HepG2 (cell line): ENCODE results near the gene TWNK. TPM values are rescaled to one million over a fixed set of nuclear protein-coding genes. Genes with fewer than 3 reads are reported as not detected.
A peak's percentile ranks its signal among the peaks of the same experiment; 100 is the strongest.
"Not testable (repeated sequence)": the region's sequence is repeated elsewhere in the genome, so short reads cannot be mapped to it uniquely, and the experiment has no call there.

ENCODE experiments used
- ATAC-seq: fragments of 200-7000 bp; cut with Tn5 transposase; 3 replicates; pipeline ENCODE4 v1.9.1; 2020; ENCODE audit warnings: mild to moderate bottlenecking, moderate library complexity
- BruUV-seq: library from RNA; stranded (reverse); fragments of 400-500 nt; replicated peaks from 2 replicates; lab custom pipeline; 2021; lab: Mats Ljungman, UMichigan
- CTCF ChIA-PET: fragments of 300-600 bp; formaldehyde crosslinking; extraction: SDS; loops from one replicate; lab custom pipeline; 2021; ENCODE audit warnings: low total read pairs, inconsistent platforms, low intra/inter-chr PET ratio; lab: Yijun Ruan, JAX
- POLR2A ChIA-PET: fragments of 350-600 bp; sonication (Branson Sonifier 250); formaldehyde crosslinking; loops from one replicate; lab custom pipeline; 2020; ENCODE audit warnings: antibody characterized with exemption, inconsistent platforms; lab: Yijun Ruan, JAX
- DNase-seq: peaks from one replicate; pipeline ENCODE4 v3.0.0-alpha.2; 2015; ENCODE audit warnings: low spot score
- FAIRE-seq: peaks from 3 replicates; lab custom pipeline; 2011; peaks lifted over from hg19 to GRCh38; lab: Jason Lieb, UNC
- H2AFZ ChIP-seq: one replicate; pipeline ENCODE4 v1.6.1; 2011; ENCODE audit warnings: low read length, inconsistent platforms
- H3K27ac ChIP-seq: fragments of 300-600 bp; 3 replicates; pipeline ENCODE4 v1.8.0; 2011; ENCODE audit warnings: mixed run types, mild to moderate bottlenecking, mixed read lengths, low read length, inconsistent platforms; ENCODE audit not compliant: insufficient read depth; ENCODE audit errors: extremely low read length
- H3K27me3 ChIP-seq, 2 experiments: fragments of 200-600 bp in 1 of 2; 2 replicates in 1 of 2; 3 replicates in 1 of 2; pipeline versions ENCODE4 v1.6.0 to v1.8.0; 2011; ENCODE audit warnings: low read length in 2 of 2, mild to moderate bottlenecking in 2 of 2, moderate library complexity in 2 of 2, inconsistent platforms in 1 of 2; ENCODE audit not compliant: insufficient read depth in 2 of 2, control insufficient read depth in 1 of 2
- H3K36me3 ChIP-seq, 2 experiments: fragments of 200-600 bp in 1 of 2; replicated peaks in 1 of 2; 2 replicates in 1 of 2; 3 replicates in 1 of 2; pipeline versions ENCODE4 v1.5.1 to v1.8.0; 2011; ENCODE audit warnings: low read length in 2 of 2, inconsistent platforms in 1 of 2; ENCODE audit not compliant: insufficient read depth in 2 of 2, control insufficient read depth in 1 of 2
- H3K4me1 ChIP-seq: 2 replicates; pipeline ENCODE4 v1.5.1; 2012; ENCODE audit warnings: low read length, inconsistent platforms; ENCODE audit not compliant: insufficient read depth
- H3K4me2 ChIP-seq: 2 replicates; pipeline ENCODE4 v1.6.0; 2011; ENCODE audit warnings: low read depth, low read length, inconsistent platforms
- H3K4me3 ChIP-seq, 3 experiments: fragments of 200-600 bp in 1 of 3; sonication (generic), shearing (Covaris generic) in 1 of 3; replicated peaks in 1 of 3; 2 replicates each; pipeline ENCODE4 v1.5.1; 2011 to 2016; ENCODE audit warnings: low read length in 3 of 3, inconsistent platforms in 2 of 3, low read depth in 2 of 3, mild to moderate bottlenecking in 2 of 3, control low read depth in 1 of 3, mixed read lengths in 1 of 3; ENCODE audit not compliant: insufficient read depth in 1 of 3
- H3K79me2 ChIP-seq: one replicate; pipeline ENCODE4 v1.6.1; 2011; ENCODE audit warnings: low read length, inconsistent platforms; ENCODE audit not compliant: insufficient read depth
- H3K9ac ChIP-seq: 2 replicates; pipeline ENCODE4 v1.6.0; 2011; ENCODE audit warnings: mild to moderate bottlenecking, low read depth, low read length, inconsistent platforms; ENCODE audit not compliant: insufficient read depth
- H3K9me3 ChIP-seq: 2 replicates; pipeline ENCODE4 v1.5.1; 2012; ENCODE audit warnings: mild to moderate bottlenecking, low read length
- H4K20me1 ChIP-seq: 2 replicates; pipeline ENCODE4 v1.6.0; 2011; ENCODE audit warnings: inconsistent platforms, mild to moderate bottlenecking, low read length, moderate library complexity; ENCODE audit not compliant: insufficient read depth
- GLI4 ChIP-seq: sonication (generic); formaldehyde crosslinking; IDR thresholded peaks from 2 replicates; pipeline ENCODE4 v1.5.1; 2020; ENCODE audit warnings: missing genetic modification reagents, mild to moderate bottlenecking, moderate library complexity, borderline replicate concordance
- PAF1 ChIP-seq: IDR thresholded peaks from 2 replicates; pipeline ENCODE4 v1.6.1; 2016; ENCODE audit warnings: missing genetic modification reagents, missing compliant biosample characterization
- RARA ChIP-seq: IDR thresholded peaks from 2 replicates; pipeline ENCODE4 v1.6.1; 2016; ENCODE audit warnings: missing genetic modification reagents, missing compliant biosample characterization
- SP4 ChIP-seq: sonication (generic); formaldehyde crosslinking; IDR thresholded peaks from 2 replicates; pipeline ENCODE4 v1.8.1; 2023; ENCODE audit warnings: mild to moderate bottlenecking, missing genetic modification reagents
- ZBTB33 ChIP-seq: sonication (generic); formaldehyde crosslinking; IDR thresholded peaks from 2 replicates; pipeline ENCODE4 v1.4.0; 2020; ENCODE audit warnings: missing genetic modification reagents
- ZNF441 ChIP-seq: sonication (generic); formaldehyde crosslinking; IDR thresholded peaks from 2 replicates; pipeline ENCODE4 v1.7.0; 2021; ENCODE audit warnings: missing genetic modification reagents, borderline replicate concordance
- WGBS: methylation state at CpG from one replicate; pipeline ENCODE4 v1.1.6; 2017; ENCODE audit warnings: low lambda C conversion rate; 5-methylcytosine and 5-hydroxymethylcytosine counted together
- in situ Hi-C: cut with HindIII; loops from 2 replicates; pipeline ENCODE4 v1.10.0; 2017; ENCODE audit warnings: low pct_unique_long_range_greater_than_20kb; ENCODE audit not compliant: extremely low pct_ligation_motif_present
- intact Hi-C: fragments of 100-400 bp; cut with micrococcal nuclease; formaldehyde crosslinking; loops from one replicate; pipeline ENCODE4 v1.10.0; 2022; ENCODE audit not compliant: unreplicated experiment
- polyA plus RNA-seq, 8 experiments: library from polyadenylated mRNA; depleted of rRNA in 3 of 8; stranded (reverse) in 7 of 8; unstranded in 1 of 8; fragments of >200 nt; fragmentation: Illumina TruSeq in 4 of 8; extraction: Trizol in 4 of 8; gene quantifications; 2 replicates each; pipeline versions ENCODE4 v1.2.1 to v1.2.3, GENCODE V29; 2011 to 2016; ENCODE audit warnings: low read depth in 4 of 8, missing spikeins in 1 of 8, mixed read lengths in 1 of 8; ENCODE audit not compliant: insufficient read depth in 1 of 8
- total RNA-seq, 5 experiments: library from RNA; depleted of rRNA; stranded (reverse); fragments of >200 nt; fragmentation: Illumina TruSeq; extraction: Trizol; gene quantifications; 2 replicates each; pipeline ENCODE4 v1.2.3, GENCODE V29; 2016; ENCODE audit warnings: low read depth in 1 of 5

TWNK gene
- total and polyA plus RNA-seq, 2 of the 13 experiments (the other 11 are each of a cell fraction or from before 2014, with no cell fraction given), result 10.7 to 16.5 TPM

GRCh38 chr10:100975397-100975796, 11.9 kb upstream of the TWNK start:
- H3K9ac ChIP-seq, H2AFZ ChIP-seq, BruUV-seq, H3K27ac ChIP-seq, FAIRE-seq, H3K4me3 ChIP-seq, in situ Hi-C loops, CTCF ChIA-PET, ATAC-seq, intact Hi-C loops, H3K27me3 ChIP-seq, H3K9me3 ChIP-seq, DNase-seq, H4K20me1 ChIP-seq, H3K4me2 ChIP-seq: not testable (repeated sequence)
- POLR2A ChIA-PET, result interaction anchor here (12.6 kb wide), 1 partner anchor 16 kb away, joined by 277 read pairs; the partner anchor contains the start of genes LZTS2, MRPL43 and TWNK
- Histone ChIP-seq H3K36me3 (peaks cover 34 to 72% of the 10 kb centered on the region in 2 experiments), H3K4me1 (peaks cover 51% of the 10 kb centered on the region), H3K79me2 (peaks cover 34% of the 10 kb centered on the region)
- peak; percentile 94 for TF ChIP-seq ZBTB33 (CRISPR knock-in tag)
- WGBS, result 94% methylated on average over 8 of the region's 8 CpGs

- no TSS peak for BruUV-seq
- POLR2A ChIA-PET, result interaction anchor here (1.0 to 1.9 kb wide), 2 partner anchors 8 to 20 kb away, joined by 3 to 8 read pairs; no protein-coding TSS in a partner anchor
- H3K79me2 ChIP-seq, result peaks cover 25% of the 10 kb centered on the region
- no peaks in the 10 kb centered on the region for H3K27me3 ChIP-seq
- H3K36me3 ChIP-seq, result peaks cover 42 to 84% of the 10 kb centered on the region in 2 experiments
- WGBS, result 96% methylated on average over 3 of the region's 3 CpGs
- FAIRE-seq, result no peak
- no peak overlapping the region for H3K9ac ChIP-seq
- no peak overlapping the region for H3K4me2 ChIP-seq
- H3K4me3 ChIP-seq, result no peak overlapping the region
- no peaks in the 10 kb centered on the region for H3K9me3 ChIP-seq
- no peak for DNase-seq
- H3K4me1 ChIP-seq, result peaks cover 36% of the 10 kb centered on the region
- TF ChIP-seq ZNF441 (no peak), GLI4 (CRISPR knock-in tag) (no peak), PAF1 (CRISPR knock-in tag) (0 out of 2 replicates have a peak, but pooled peaks have one; percentile 22), SP4 (no peak), RARA (CRISPR knock-in tag) (no peak)
- TF ChIP-seq, all 625 proteins: peak for 1
- no peak for ATAC-seq
- CTCF ChIA-PET, result no interaction called here
- in situ Hi-C loops, result no loop called here
- intact Hi-C loops, result no loop called here
- no peak overlapping the region for H3K27ac ChIP-seq
- no peaks in the 10 kb centered on the region for H4K20me1 ChIP-seq
- no peak overlapping the region for H2AFZ ChIP-seq
These were observed 10.4 kb upstream of the TWNK start for GRCh38 chr10:100976906-100977305.
